IMR-90 (cell line): ENCODE results near the gene AQP7. TPM values are rescaled to one million over a fixed set of nuclear protein-coding genes. Genes with fewer than 3 reads are reported as not detected.

Experiments
- ATAC-seq: fragments of 200-7000 bp; cut with Tn5 transposase; 2 replicates; pipeline ENCODE4 v1.9.1; 2020; ENCODE audit warnings: low read depth, mild to moderate bottlenecking, moderate library complexity
- BruUV-seq: library from RNA; stranded (reverse); fragments of 400-500 nt; replicated peaks from 2 replicates; lab custom pipeline; 2021; lab: Mats Ljungman, UMichigan
- CTCF ChIA-PET: fragments of 300-600 bp; formaldehyde crosslinking; extraction: SDS; loops from one replicate; lab custom pipeline; 2021; ENCODE audit warnings: antibody characterized with exemption; lab: Yijun Ruan, JAX
- POLR2A ChIA-PET: fragments of 300-600 bp; sonication (Branson Sonifier 250); formaldehyde crosslinking; loops from one replicate; lab custom pipeline; 2022; ENCODE audit warnings: antibody characterized with exemption; ENCODE audit not compliant: unreplicated experiment; lab: Charles Lee
- DNase-seq: peaks from one replicate; pipeline ENCODE4 v3.0.0; 2013
- H2AFZ ChIP-seq: replicated peaks from 2 replicates; pipeline ENCODE3; 2013; ENCODE audit warnings: low read length, mild to moderate bottlenecking; ENCODE audit not compliant: poor library complexity
- H2AK5ac ChIP-seq: 2 replicates; pipeline ENCODE4 v1.6.1; 2013; ENCODE audit warnings: low read depth, low read length, inconsistent platforms
- H2AK9ac ChIP-seq: replicated peaks from 2 replicates; pipeline ENCODE3; 2013; ENCODE audit warnings: mild to moderate bottlenecking, low read depth, low read length, moderate library complexity; ENCODE audit not compliant: poor library complexity
- H2BK120ac ChIP-seq: 2 replicates; pipeline ENCODE4 v1.6.1; 2013; ENCODE audit warnings: low read depth, low read length, inconsistent platforms
- H2BK15ac ChIP-seq: 3 replicates; pipeline ENCODE4 v1.6.1; 2013; ENCODE audit warnings: low read depth, low read length, inconsistent platforms
- H2BK20ac ChIP-seq: 2 replicates; pipeline ENCODE4 v1.6.1; 2013; ENCODE audit warnings: low read depth, mild to moderate bottlenecking, inconsistent platforms, low read length, moderate library complexity
- H2BK5ac ChIP-seq: 2 replicates; pipeline ENCODE4 v1.6.1; 2013; ENCODE audit warnings: mild to moderate bottlenecking, low read depth, low read length, inconsistent platforms; ENCODE audit not compliant: poor library complexity, severe bottlenecking
- H3K14ac ChIP-seq: replicated peaks from 2 replicates; pipeline ENCODE4 v1.6.1; 2013; ENCODE audit warnings: low read depth, low read length, inconsistent platforms
- H3K18ac ChIP-seq: 2 replicates; pipeline ENCODE4 v1.6.1; 2013; ENCODE audit warnings: low read depth, low read length, control low read depth
- H3K23ac ChIP-seq: 2 replicates; pipeline ENCODE4 v1.6.1; 2013; ENCODE audit warnings: low read depth, low read length, inconsistent platforms
- H3K27ac ChIP-seq: 2 replicates; pipeline ENCODE4 v1.5.1; 2013; ENCODE audit warnings: mild to moderate bottlenecking, control low read depth, low read length; ENCODE audit not compliant: insufficient read depth
- H3K27me3 ChIP-seq: 2 replicates; pipeline ENCODE4 v1.6.1; 2013; ENCODE audit warnings: low read length; ENCODE audit not compliant: control insufficient read depth, insufficient read depth
- H3K36me3 ChIP-seq: 2 replicates; pipeline ENCODE4 v1.6.1; 2013; ENCODE audit warnings: low read length, mixed read lengths; ENCODE audit not compliant: control insufficient read depth, insufficient read depth
- H3K4ac ChIP-seq: 2 replicates; pipeline ENCODE4 v1.6.1; 2013; ENCODE audit warnings: low read depth, low read length, inconsistent platforms
- H3K4me1 ChIP-seq: 2 replicates; pipeline ENCODE4 v1.6.1; 2013; ENCODE audit warnings: low read length, mixed read lengths; ENCODE audit not compliant: control insufficient read depth, insufficient read depth
- H3K4me2 ChIP-seq: 2 replicates; pipeline ENCODE4 v1.6.1; 2013; ENCODE audit warnings: low read depth, mild to moderate bottlenecking, control low read depth, low read length, moderate library complexity
- H3K4me3 ChIP-seq: 2 replicates; pipeline ENCODE4 v1.5.1; 2013; ENCODE audit warnings: low read depth, mild to moderate bottlenecking, control low read depth, low read length, moderate library complexity; ENCODE audit not compliant: insufficient read depth
- H3K56ac ChIP-seq: 2 replicates; pipeline ENCODE4 v1.6.1; 2013; ENCODE audit warnings: low read length, inconsistent platforms; ENCODE audit not compliant: insufficient read depth; ENCODE audit errors: extremely low read depth
- H3K79me1 ChIP-seq, 2 experiments: 2 replicates each; pipeline ENCODE4 v1.6.1; 2013; ENCODE audit warnings: low read length in 2 of 2, inconsistent platforms in 1 of 2, low read depth in 1 of 2
- H3K9ac ChIP-seq: 2 replicates; pipeline ENCODE4 v1.6.1; 2013; ENCODE audit warnings: low read depth, low read length, control low read depth
- H3K9me1 ChIP-seq: 2 replicates; pipeline ENCODE4 v1.6.1; 2013; ENCODE audit warnings: low read length, inconsistent platforms; ENCODE audit not compliant: insufficient read depth
- H3K9me3 ChIP-seq: 2 replicates; pipeline ENCODE4 v1.6.1; 2013; ENCODE audit warnings: low read length; ENCODE audit not compliant: control insufficient read depth, insufficient read depth
- H4K20me1 ChIP-seq: 2 replicates; pipeline ENCODE4 v1.6.1; 2013; ENCODE audit warnings: low read length, inconsistent platforms; ENCODE audit not compliant: insufficient read depth
- H4K5ac ChIP-seq: 2 replicates; pipeline ENCODE4 v1.6.1; 2013; ENCODE audit warnings: mild to moderate bottlenecking, low read depth, low read length, control low read depth
- H4K8ac ChIP-seq, 2 experiments: 2 replicates each; pipeline ENCODE4 v1.6.1; 2013; ENCODE audit warnings: low read depth in 2 of 2, low read length in 2 of 2, control low read depth in 1 of 2, inconsistent platforms in 1 of 2
- H4K91ac ChIP-seq: 2 replicates; pipeline ENCODE4 v1.6.1; 2013; ENCODE audit warnings: low read depth, low read length, inconsistent platforms; ENCODE audit not compliant: insufficient read depth
- BHLHE40 ChIP-seq: fragments of 150-350 bp; IDR thresholded peaks from 2 replicates; pipeline ENCODE4 v1.6.1; 2016; ENCODE audit warnings: mild to moderate bottlenecking, low read depth, low read length
- CHD1 ChIP-seq: IDR thresholded peaks from 2 replicates; pipeline ENCODE4 v1.6.1; 2012; ENCODE audit warnings: low read depth, low read length, improper control_type of control experiment
- CTCF ChIP-seq: conservative IDR thresholded peaks from 2 replicates; pipeline ENCODE4 v1.5.1; 2012; ENCODE audit warnings: mild to moderate bottlenecking, low read depth, low read length, improper control_type of control experiment
- ELK1 ChIP-seq: fragments of 150-350 bp; IDR thresholded peaks from 2 replicates; pipeline ENCODE4 v1.6.1; 2016; ENCODE audit warnings: low read depth, mild to moderate bottlenecking, low read length, moderate library complexity, borderline replicate concordance
- FOS ChIP-seq: fragments of 150-350 bp; IDR thresholded peaks from 2 replicates; pipeline ENCODE4 v1.6.1; 2016; ENCODE audit warnings: low read depth, low read length
- MAZ ChIP-seq: IDR thresholded peaks from 2 replicates; pipeline ENCODE4 v1.6.1; 2012; ENCODE audit warnings: low read depth, mild to moderate bottlenecking, low read length, improper control_type of control experiment, moderate library complexity, borderline replicate concordance
- MXI1 ChIP-seq: IDR thresholded peaks from 2 replicates; pipeline ENCODE4 v1.6.1; 2012; ENCODE audit warnings: low read depth, mild to moderate bottlenecking, low read length, moderate library complexity, borderline replicate concordance
- NFE2L2 ChIP-seq: fragments of 150-350 bp; IDR thresholded peaks from 2 replicates; pipeline ENCODE4 v1.6.1; 2016; ENCODE audit warnings: low read depth, mild to moderate bottlenecking, low read length
- POLR2A ChIP-seq: IDR thresholded peaks from 2 replicates; pipeline ENCODE4 v1.6.1; 2012; ENCODE audit warnings: mild to moderate bottlenecking, low read depth, low read length
- RAD21 ChIP-seq: IDR thresholded peaks from 2 replicates; pipeline ENCODE4 v1.6.1; 2012; ENCODE audit warnings: low read length, improper control_type of control experiment
- RCOR1 ChIP-seq: IDR thresholded peaks from 2 replicates; pipeline ENCODE4 v1.6.1; 2012; ENCODE audit warnings: mild to moderate bottlenecking, low read length, improper control_type of control experiment; ENCODE audit not compliant: insufficient replicate concordance
- RFX5 ChIP-seq: IDR thresholded peaks from 2 replicates; pipeline ENCODE4 v1.8.0; 2012; ENCODE audit warnings: low read depth, mild to moderate bottlenecking, low read length, moderate library complexity
- SMC3 ChIP-seq: fragments of 150-350 bp; IDR thresholded peaks from 2 replicates; pipeline ENCODE4 v1.6.1; 2016; ENCODE audit warnings: low read depth, mild to moderate bottlenecking, antibody characterized with exemption, low read length, moderate library complexity
- USF2 ChIP-seq: fragments of 150-350 bp; IDR thresholded peaks from 2 replicates; pipeline ENCODE4 v1.6.1; 2017; ENCODE audit warnings: mild to moderate bottlenecking, antibody characterized with exemption, low read length, low read depth
- WGBS, 2 experiments: methylation state at CpG; one replicate each; pipeline versions ENCODE4 v1.1.5 to v1.1.7; 2013; ENCODE audit warnings: missing lambda C conversion rate in 2 of 2; ENCODE audit not compliant: insufficient read length in 1 of 2; ENCODE audit errors: extremely low coverage in 2 of 2; 5-methylcytosine and 5-hydroxymethylcytosine counted together
- dilution Hi-C: fragments of 300-500 bp; cut with HindIII; formaldehyde crosslinking; loops from one replicate; pipeline ENCODE4 v1.14.3; 2018; ENCODE audit warnings: low sequenced_read_pairs; ENCODE audit not compliant: unreplicated experiment
- in situ Hi-C: fragments of 300-500 bp; cut with MboI; formaldehyde crosslinking; loops from 3 replicates; pipeline ENCODE4 v1.14.3; 2019; ENCODE audit warnings: low sequenced_read_pairs, inconsistent platforms, mixed read lengths
- intact Hi-C: fragments of 100-400 bp; cut with micrococcal nuclease; formaldehyde crosslinking; loops from 2 replicates; pipeline ENCODE4 v1.10.0; 2022
- polyA plus RNA-seq, 3 experiments: library from polyadenylated mRNA; depleted of rRNA; stranded (reverse); fragments of >200 nt; gene quantifications; 2 replicates each; pipeline ENCODE4 v1.2.3, GENCODE V29; 2012; ENCODE audit warnings: low replicate concordance in 1 of 3
- total RNA-seq: library from RNA; depleted of rRNA; stranded (reverse); fragments of >200 nt; gene quantifications from 2 replicates; pipeline ENCODE4 v1.2.3, GENCODE V29; 2012

The AQP7 gene
- total and polyA plus RNA-seq, 2 of the 4 experiments (the other 2 are of a cell fraction), result 0.07 TPM; not detected in 1

- DNase-seq, result no peak
- dilution Hi-C loops, result no loop called here
- H3K9me1 ChIP-seq, result no peaks in the 10 kb centered on the region
These were observed 22.8 kb upstream of the AQP7 start for GRCh38 chr9:33425128-33425533.

More at GRCh38 chr9:33425128-33425533, 22.8 kb upstream of the AQP7 start:
- Histone ChIP-seq H3K14ac (no peak overlapping the region), H4K5ac (no peak overlapping the region), H3K56ac (no peak overlapping the region), H4K91ac (no peak overlapping the region), H4K8ac (no peak overlapping the region), H4K20me1 (no peaks in the 10 kb centered on the region), H3K27me3 (peaks cover 6% of the 10 kb centered on the region), H2AK5ac (no peak overlapping the region), H2AK9ac (no peak overlapping the region), H3K4me3 (no peak overlapping the region), H3K4ac (no peak overlapping the region), H2BK20ac (no peak overlapping the region), H3K27ac (no peak overlapping the region), H3K18ac (no peak overlapping the region), H2BK15ac (no peak overlapping the region), H2BK120ac (no peak overlapping the region), H3K4me2 (no peak overlapping the region), H3K9ac (no peak overlapping the region), H3K23ac (no peak overlapping the region), H3K9me3 (no peaks in the 10 kb centered on the region), H3K4me1 (no peaks in the 10 kb centered on the region), H2AFZ (no peak overlapping the region), H3K36me3 (no peaks in the 10 kb centered on the region), H2BK5ac (no peak overlapping the region), H3K79me1 (no peaks in the 10 kb centered on the region)
- ATAC-seq, result no peak
- POLR2A ChIA-PET, result interaction anchor here (0.6 to 0.7 kb wide), 2 partner anchors 8 to 13 kb away, joined by 3 read pairs; no protein-coding TSS in a partner anchor
- in situ Hi-C loops (no loop called here), intact Hi-C loops (no loop called here)
- no TSS peak for BruUV-seq
- no peak for TF ChIP-seq CHD1
- no peak for TF ChIP-seq BHLHE40
- TF ChIP-seq NFE2L2, result no peak
- no peak for TF ChIP-seq ELK1
- no peak for TF ChIP-seq MAZ
- no peak for TF ChIP-seq SMC3
- TF ChIP-seq RAD21, result no peak
- TF ChIP-seq POLR2A, result no peak
- no peak for TF ChIP-seq RCOR1
- TF ChIP-seq CTCF, result no peak
- no peak for TF ChIP-seq FOS
- TF ChIP-seq RFX5, result no peak
- no peak for TF ChIP-seq USF2
- TF ChIP-seq MXI1, result no peak
- WGBS, 2 experiments, result 83% methylated on average over 1 of the region's 4 CpGs; no CpG with 5 or more reads in 1 of the 2 experiments
- CTCF ChIA-PET, result interaction anchor here (0.6 kb wide), 1 partner anchor 423 kb away, joined by 5 read pairs; no protein-coding TSS in a partner anchor
